Adrenal gland (tissue), 5 donors: ENCODE data around the gene CNTNAP2.

Experiments
- POLR2A ChIP-seq, 2 donors: fragments of 450-650 bp; IDR thresholded peaks; one replicate each; pipeline ENCODE4 v1.6.1; 2017; ENCODE audit warnings: antibody characterized with exemption in 2 of 2, mild to moderate bottlenecking in 2 of 2, moderate library complexity in 1 of 2
- TF ChIP-seq, protein P1 (sequence below), 6 experiments: fragments of 450-650 bp in 4 of 6; fragments of 200-600 bp in 2 of 6; sonication (generic) in 1 of 6; IDR thresholded peaks; 1 replicate in 5 of 6; 2 replicates in 1 of 6; pipeline versions ENCODE4 v1.5.1 to v1.8.0; 2016 to 2021; ENCODE audit warnings: antibody characterized with exemption in 6 of 6, mild to moderate bottlenecking in 2 of 6, moderate library complexity in 1 of 6
- donor health status: DM: no; HTN: no; CAD: no.

DNA sequence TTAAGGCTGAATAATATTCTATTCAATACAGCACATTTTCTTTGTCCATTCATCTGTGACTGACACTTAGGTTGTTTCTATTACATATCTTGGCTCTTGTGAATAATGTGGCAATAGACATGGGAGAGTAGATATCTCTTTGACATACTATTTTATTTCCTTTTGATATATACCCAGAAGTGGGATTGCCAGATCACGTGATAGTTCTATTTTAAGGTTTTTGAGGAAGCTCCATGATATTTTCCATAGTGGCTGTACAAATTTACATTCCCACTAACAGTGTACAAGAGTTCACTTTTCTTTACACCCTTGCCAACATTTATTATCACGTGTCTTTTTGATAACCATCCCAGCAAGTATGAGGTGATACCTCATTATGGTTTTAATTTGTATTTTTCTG is 1114.7 kb downstream of the CNTNAP2 start:
- TF ChIP-seq, protein P1, sequence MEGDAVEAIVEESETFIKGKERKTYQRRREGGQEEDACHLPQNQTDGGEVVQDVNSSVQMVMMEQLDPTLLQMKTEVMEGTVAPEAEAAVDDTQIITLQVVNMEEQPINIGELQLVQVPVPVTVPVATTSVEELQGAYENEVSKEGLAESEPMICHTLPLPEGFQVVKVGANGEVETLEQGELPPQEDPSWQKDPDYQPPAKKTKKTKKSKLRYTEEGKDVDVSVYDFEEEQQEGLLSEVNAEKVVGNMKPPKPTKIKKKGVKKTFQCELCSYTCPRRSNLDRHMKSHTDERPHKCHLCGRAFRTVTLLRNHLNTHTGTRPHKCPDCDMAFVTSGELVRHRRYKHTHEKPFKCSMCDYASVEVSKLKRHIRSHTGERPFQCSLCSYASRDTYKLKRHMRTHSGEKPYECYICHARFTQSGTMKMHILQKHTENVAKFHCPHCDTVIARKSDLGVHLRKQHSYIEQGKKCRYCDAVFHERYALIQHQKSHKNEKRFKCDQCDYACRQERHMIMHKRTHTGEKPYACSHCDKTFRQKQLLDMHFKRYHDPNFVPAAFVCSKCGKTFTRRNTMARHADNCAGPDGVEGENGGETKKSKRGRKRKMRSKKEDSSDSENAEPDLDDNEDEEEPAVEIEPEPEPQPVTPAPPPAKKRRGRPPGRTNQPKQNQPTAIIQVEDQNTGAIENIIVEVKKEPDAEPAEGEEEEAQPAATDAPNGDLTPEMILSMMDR (IDR thresholded peaks at IDR 0.05) = no peak
- TF ChIP-seq POLR2A (IDR thresholded peaks at IDR 0.05) = no peak
